ENCODE data around the gene SYNPO2.

GRCh38 chr4:118869808-118870342, 18.8 kb upstream of the SYNPO2 start:
- TF ChIP-seq CTCF (IDR thresholded peaks at IDR 0.05 in 2 of 3, conservative IDR thresholded peaks at IDR 0.05 in 1 of 3; ENCODE audit: borderline replicate concordance in 1 of 3, insufficient read depth in 1 of 3, low read depth in 2 of 3, low read length in 2 of 3) (no peak), RAD21 (IDR thresholded peaks at IDR 0.05; ENCODE audit: low read depth) (no peak), REST (IDR thresholded peaks at IDR 0.05; ENCODE audit: low read depth) (no peak)
